Left ventricle myocardium inferior (tissue), 1 donor: ENCODE data around the gene NACAD. TPM values are rescaled to one million over a fixed set of nuclear protein-coding genes. Genes with fewer than 3 reads are reported as not detected.

ENCODE experiments used
- DNase-seq: peaks from one replicate; pipeline ENCODE4 v3.0.0-alpha.2; 2020
- H3K27ac ChIP-seq: fragments of 200-600 bp; replicated peaks from 2 replicates; pipeline ENCODE4 v1.8.0; 2021
- H3K27me3 ChIP-seq: fragments of 200-600 bp; 2 replicates; pipeline ENCODE4 v1.8.0; 2021; ENCODE audit warnings: low read depth
- H3K36me3 ChIP-seq: fragments of 200-600 bp; 2 replicates; pipeline ENCODE4 v1.8.0; 2021
- H3K4me1 ChIP-seq: fragments of 200-600 bp; 2 replicates; pipeline ENCODE4 v1.8.0; 2021
- H3K4me3 ChIP-seq: fragments of 200-600 bp; 2 replicates; pipeline ENCODE4 v1.8.0; 2021; ENCODE audit warnings: mild to moderate bottlenecking, moderate library complexity
- H3K9me3 ChIP-seq: fragments of 200-600 bp; replicated peaks from 2 replicates; pipeline ENCODE4 v1.8.0; 2021
- intact Hi-C: fragments of 100-400 bp; cut with micrococcal nuclease; formaldehyde crosslinking; loops from one replicate; pipeline ENCODE4 v1.11.0; 2022
- total RNA-seq: library from RNA; stranded (reverse); fragmentation: NEBNext Ultra II Directional; extraction: Animal tissue kit (Norgen Biotek cat#: 25700); gene quantifications from one replicate; pipeline ENCODE4 v1.2.1, GENCODE V29; 2021
- TF ChIP-seq, protein P1 (sequence below): fragments of 200-600 bp; IDR thresholded peaks from 2 replicates; pipeline ENCODE4 v1.8.0; 2021; ENCODE audit warnings: antibody characterized with exemption, mild to moderate bottlenecking, borderline replicate concordance
- donor health status: DM: no; HTN: yes; CAD: no; lungs with severe emphysema.

The NACAD gene
- total RNA-seq, 1 donor from 2014 or later, result 3.8 TPM

DNA sequence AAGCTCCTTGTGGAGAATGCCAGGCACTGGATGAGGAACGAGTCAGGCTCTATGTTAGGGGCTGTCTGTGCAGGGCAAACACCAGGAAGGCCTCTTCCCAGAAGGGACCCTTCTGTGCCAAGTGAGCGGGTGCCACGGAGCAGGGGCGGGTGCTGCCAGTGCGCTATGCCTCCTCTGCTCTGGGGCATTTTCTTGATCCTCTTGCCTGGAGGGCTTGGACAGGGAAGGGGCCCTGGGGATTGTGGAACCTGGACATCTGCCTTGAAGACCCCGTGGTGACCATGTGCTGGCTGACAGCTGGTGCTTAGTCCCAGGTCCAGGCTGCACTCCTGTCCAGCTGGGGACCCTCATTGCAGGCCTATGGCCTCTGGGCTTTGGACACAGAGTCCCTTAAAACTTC lies 38.2 kb upstream of the NACAD start:
- Histone ChIP-seq H3K27ac (no peak overlapping the region), H3K9me3 (no peaks in the 10 kb centered on the region), H3K4me3 (no peak overlapping the region), H3K27me3 (peaks cover 4% of the 10 kb centered on the region), H3K36me3 (no peaks in the 10 kb centered on the region), H3K4me1 (no peaks in the 10 kb centered on the region)
- DNase-seq, result no peak
- TF ChIP-seq, protein P1, sequence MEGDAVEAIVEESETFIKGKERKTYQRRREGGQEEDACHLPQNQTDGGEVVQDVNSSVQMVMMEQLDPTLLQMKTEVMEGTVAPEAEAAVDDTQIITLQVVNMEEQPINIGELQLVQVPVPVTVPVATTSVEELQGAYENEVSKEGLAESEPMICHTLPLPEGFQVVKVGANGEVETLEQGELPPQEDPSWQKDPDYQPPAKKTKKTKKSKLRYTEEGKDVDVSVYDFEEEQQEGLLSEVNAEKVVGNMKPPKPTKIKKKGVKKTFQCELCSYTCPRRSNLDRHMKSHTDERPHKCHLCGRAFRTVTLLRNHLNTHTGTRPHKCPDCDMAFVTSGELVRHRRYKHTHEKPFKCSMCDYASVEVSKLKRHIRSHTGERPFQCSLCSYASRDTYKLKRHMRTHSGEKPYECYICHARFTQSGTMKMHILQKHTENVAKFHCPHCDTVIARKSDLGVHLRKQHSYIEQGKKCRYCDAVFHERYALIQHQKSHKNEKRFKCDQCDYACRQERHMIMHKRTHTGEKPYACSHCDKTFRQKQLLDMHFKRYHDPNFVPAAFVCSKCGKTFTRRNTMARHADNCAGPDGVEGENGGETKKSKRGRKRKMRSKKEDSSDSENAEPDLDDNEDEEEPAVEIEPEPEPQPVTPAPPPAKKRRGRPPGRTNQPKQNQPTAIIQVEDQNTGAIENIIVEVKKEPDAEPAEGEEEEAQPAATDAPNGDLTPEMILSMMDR, result no peak
- intact Hi-C loops, result no loop called here

DNA sequence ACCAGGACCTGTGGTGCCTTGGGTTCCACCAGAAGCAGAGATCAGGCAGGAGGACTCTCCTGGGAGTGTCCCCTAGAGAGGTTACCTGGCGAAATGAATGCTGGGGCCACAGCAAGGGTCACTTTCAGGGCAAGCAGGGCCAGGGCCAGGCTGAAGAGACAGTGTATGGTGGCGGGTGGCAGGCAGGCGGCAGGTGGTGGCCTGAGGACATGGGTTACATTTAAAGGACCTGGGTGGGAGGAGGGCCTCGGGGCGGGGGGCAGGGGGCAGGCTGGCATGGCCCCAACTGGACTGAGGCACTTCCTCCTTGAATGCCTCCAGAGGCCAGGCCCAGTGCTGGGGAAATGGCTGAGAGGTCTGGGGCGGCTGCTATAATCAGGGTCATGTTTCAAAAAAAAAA lies 37.4 kb upstream of the NACAD start:
- Histone ChIP-seq H3K9me3 (peaks cover 2% of the 10 kb centered on the region), H3K4me1 (no peaks in the 10 kb centered on the region), H3K36me3 (no peaks in the 10 kb centered on the region), H3K27ac (no peak overlapping the region), H3K4me3 (no peak overlapping the region), H3K27me3 (no peaks in the 10 kb centered on the region)
- DNase-seq, result no peak
- TF ChIP-seq, protein P1, result no peak
- intact Hi-C loops, result no loop called here

DNA sequence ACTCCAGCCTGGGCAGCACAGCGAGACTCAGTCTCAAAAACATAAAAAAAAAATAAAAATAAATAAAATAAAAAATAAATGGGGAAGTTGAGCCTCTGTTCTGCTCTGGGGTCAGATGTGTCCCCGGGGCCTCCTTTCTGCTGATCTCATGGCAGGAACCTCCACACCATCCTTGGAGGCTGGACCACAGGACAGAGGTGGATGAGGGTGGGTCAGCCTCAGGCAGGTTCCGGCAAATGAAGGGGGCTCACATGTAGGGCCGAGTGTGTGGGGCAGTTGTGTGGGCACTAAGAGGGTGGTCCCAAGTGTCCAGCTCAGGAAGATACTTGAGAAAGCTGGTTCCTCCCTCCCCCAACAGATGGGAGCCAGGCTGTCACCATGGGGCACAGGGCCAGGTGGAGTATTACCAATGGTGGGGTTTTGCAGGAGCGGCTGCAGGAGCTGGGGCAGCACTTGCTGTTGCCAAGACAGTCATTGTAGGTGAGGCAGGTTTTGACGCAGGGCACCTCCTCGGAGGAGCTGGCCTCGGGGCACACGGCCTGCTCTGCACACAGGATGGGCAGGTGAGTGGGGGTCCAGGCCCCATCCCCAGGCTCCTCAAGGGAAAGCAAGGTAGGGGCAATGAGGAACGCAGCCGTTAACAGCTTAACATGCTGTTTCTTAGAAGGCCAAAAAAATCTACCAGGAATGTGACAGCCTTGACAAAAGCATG lies 36.6 kb upstream of the NACAD start:
- Histone ChIP-seq H3K4me1 (no peaks in the 10 kb centered on the region), H3K27ac (no peak overlapping the region), H3K27me3 (no peaks in the 10 kb centered on the region), H3K9me3 (peaks cover 3% of the 10 kb centered on the region), H3K36me3 (no peaks in the 10 kb centered on the region), H3K4me3 (no peak overlapping the region)
- intact Hi-C loops, result no loop called here
- no peak for DNase-seq
- TF ChIP-seq, protein P1, result no peak

DNA sequence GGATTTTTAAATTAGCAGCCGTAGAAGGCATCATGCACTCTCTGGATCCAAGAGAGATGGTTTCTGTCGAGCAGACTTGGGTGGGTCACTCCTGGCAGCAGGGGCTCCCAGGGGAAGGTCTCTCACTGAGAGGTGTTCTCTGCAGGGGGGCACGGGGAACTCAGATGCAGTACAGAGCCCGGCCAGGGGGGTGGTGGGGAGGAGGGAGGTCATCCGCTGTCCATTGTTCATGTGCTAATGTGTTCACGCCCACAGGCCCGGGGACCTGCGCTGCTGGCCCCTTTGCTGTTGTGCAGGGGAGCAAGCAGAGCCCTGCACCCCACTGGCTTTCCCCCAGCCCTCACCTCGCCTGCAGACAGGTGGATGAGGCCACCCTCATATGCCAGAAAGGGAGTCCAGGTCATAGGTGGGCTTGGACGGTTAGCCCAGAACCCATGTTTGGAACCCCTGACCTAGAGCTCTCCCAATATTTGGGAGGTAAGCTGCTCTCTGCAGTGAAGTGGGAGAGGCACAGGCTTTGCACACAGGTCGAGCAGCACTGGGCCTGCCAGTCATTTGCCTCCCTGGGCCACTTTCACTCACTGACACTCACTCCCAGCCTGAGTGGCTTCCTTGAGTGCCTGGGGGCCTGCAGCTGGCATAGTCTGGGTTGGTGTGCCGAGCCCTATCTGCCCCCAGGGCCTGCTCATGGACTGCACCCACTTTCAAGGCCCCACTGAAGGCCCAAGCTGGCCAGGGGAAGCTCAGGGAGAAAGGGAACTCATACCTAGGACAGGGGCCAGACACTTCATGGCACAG lies 35.3 kb upstream of the NACAD start:
- H3K27me3 ChIP-seq, result no peaks in the 10 kb centered on the region
- intact Hi-C loops, result no loop called here
- H3K4me3 ChIP-seq, result no peak overlapping the region
- TF ChIP-seq, protein P1, result no peak
- no peak for DNase-seq
- no peaks in the 10 kb centered on the region for H3K36me3 ChIP-seq
- H3K9me3 ChIP-seq, result peaks cover 3% of the 10 kb centered on the region
- H3K27ac ChIP-seq, result no peak overlapping the region
- no peaks in the 10 kb centered on the region for H3K4me1 ChIP-seq

DNA sequence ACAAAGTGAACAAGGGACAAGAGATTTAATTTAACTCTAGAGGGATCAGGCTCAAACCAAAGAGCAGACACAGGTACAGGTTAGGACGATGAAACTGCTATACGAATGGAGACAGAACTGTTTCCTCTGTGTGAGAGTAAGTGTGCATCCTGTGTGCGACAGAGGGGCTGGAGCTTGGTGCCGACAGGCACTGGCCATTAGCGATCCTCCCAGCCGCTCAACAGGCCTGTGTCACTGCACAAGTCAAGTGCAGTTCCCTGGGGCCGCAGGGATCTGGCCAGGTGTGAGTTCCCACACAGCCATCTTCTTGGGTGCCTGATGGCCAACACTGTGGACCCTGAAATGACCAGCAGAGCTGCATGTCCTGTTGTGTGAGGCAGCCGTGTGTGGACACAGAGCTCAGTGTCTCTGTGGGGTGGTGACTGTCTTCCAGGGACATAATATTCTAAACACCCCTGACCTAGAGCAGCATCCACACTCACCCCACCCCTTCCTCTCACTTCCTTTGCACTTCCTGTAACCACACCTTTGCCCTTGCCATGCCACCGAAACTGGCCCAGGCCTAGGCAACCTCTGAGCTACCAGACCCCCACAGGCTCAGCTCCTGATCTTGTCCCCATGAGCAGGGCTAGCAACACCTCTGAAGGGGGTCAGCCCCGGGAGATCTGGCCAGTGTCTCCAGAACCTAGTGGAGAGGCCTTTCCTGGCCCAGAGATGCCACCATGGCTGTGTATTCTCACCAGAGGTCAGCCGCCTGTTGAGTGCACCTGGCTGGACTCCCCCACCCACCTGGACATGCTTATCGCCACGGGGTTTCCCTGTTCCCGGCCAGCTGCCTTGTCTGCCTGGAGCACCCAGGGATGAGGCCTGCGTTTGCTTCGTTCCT lies 34.4 kb upstream of the NACAD start:
- Histone ChIP-seq H3K36me3 (no peaks in the 10 kb centered on the region), H3K27me3 (no peaks in the 10 kb centered on the region), H3K27ac (no peak overlapping the region), H3K9me3 (peaks cover 3% of the 10 kb centered on the region), H3K4me3 (no peak overlapping the region), H3K4me1 (no peaks in the 10 kb centered on the region)
- intact Hi-C loops, result no loop called here
- TF ChIP-seq, protein P1, result no peak
- DNase-seq, result no peak
